CD4-positive, alpha-beta T cell treated with Interleukin-15 for 4 hours (primary cell): ENCODE data around the gene GSTM4.
A peak's percentile ranks its signal among the peaks of the same experiment; 100 is the strongest.
"Not testable (repeated sequence)": the region's sequence is repeated elsewhere in the genome, so short reads cannot be mapped to it uniquely, and the experiment has no call there.

Experiments
- DNase-seq: peaks from one replicate; pipeline ENCODE4 v3.0.0-alpha.2; 2020; ENCODE audit warnings: low spot score

GSTM4 gene

DNA sequence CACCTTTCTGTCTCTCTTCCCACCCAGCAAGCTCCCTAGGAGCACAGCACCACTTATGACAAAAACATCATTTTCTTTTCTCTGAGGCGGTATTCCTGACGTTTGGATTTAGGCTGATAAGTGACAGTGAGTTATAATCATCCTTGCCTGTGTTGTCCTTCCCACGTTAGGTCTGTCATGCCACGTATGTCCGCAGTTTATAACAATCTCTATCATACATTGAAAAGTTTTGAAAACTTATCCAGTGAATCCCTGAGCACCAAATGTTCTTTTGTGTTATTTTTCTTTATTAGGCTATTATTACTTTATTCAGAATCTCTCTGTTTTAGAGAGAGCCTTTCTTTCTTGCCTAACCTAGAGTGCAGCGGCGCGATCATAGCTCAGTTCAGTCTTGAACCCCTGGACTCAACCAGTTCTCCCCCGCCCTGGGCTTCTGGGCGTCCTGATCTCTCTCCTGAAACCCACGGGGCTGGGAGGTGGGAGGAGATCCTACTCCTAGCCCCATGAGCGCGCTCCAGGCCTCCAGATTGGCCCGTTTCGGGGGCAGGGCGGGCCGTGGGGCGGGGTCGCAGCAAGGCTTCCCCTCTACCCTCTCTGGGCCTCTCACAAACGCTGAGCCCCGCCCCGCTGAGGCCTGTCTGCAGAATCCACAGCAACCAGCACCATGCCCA is 11.7 kb downstream of the GSTM4 start, which contains the start of gene GSTM2:
TSS of gene GSTM2 (plus strand) at position 606 of the 671 bp plus-strand sequence. CDS start at position 665, 59 bp downstream.
- peak; percentile 60 for DNase-seq

DNA sequence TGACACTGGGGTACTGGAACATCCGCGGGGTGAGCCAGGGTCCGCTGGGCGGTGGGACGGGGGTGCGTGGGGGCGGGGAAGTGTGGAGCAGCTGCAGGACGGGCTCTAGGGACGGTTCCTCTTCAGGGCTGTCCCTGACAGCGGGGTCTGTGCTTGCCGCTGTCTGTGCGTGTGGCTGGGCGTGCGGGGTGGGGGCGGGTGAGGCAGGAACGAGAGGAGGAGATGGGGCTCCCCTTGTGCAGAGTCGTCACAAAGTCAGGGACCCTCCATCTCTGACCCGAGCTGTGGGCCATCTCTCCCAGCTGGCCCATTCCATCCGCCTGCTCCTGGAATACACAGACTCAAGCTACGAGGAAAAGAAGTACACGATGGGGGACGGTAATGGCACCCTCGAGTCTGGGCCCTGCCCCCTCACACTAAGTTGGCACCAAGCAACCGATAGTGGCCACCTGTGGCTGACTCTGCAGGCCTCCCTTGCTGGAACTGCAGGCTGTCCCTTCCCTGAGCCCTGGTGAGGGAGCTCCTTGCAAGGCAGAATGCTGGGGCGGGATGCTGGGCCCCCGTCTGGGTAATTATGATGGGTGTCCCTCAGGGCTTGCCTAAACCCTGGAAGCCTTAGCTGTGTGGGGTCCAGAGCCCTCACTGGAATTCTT is 12.3 kb downstream of the GSTM4 start:
- DNase-seq, result no peak

DNA sequence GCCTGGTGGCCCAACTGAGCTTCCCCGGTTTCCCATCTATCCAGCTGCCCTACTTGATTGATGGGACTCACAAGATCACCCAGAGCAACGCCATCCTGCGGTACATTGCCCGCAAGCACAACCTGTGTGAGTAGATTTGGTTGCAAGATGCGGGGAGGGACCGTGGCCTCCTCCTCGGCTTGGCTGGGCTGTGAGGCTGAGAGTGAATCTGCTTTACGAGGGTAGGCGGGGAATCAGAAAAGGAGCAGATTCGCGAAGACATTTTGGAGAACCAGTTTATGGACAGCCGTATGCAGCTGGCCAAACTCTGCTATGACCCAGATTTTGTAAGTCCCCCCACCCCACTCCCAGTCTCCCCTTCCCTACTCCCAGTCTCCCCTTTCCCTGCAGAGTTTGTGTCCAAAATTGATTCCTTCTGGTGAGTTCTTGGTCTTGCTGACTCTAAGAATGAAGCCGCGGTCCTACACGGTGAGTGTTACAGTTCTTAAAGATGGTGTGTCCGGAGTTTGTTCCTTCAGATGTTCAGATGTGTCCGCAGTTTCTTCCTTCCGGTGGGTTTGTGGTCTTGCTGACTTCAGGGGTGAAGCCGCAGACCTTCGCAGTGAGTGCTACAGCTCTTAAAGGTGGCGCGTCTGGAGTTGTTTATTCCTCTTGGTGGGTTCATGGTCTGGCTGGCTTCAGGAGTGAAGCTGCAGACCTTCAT is 13.5 kb downstream of the GSTM4 start:
- DNase-seq, result no peak

DNA sequence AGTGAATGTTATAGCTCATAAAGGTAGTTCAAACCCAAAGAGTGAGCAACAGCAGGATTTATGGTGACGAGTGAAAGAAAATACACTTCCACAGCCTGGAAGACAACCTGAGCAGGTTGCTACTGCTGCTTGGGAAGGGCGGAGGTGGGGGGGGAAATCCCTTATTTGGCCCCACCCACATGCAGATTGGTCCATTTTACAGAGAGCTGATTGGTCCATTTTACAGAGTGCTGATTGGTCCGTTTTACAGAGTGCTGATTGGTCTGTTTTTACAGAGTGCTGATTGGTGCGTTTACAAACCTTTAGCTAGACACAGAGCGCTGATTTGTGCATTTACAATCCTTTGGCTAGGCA is 14.0 kb downstream of the GSTM4 start:
- DNase-seq, result not testable (repeated sequence)

DNA sequence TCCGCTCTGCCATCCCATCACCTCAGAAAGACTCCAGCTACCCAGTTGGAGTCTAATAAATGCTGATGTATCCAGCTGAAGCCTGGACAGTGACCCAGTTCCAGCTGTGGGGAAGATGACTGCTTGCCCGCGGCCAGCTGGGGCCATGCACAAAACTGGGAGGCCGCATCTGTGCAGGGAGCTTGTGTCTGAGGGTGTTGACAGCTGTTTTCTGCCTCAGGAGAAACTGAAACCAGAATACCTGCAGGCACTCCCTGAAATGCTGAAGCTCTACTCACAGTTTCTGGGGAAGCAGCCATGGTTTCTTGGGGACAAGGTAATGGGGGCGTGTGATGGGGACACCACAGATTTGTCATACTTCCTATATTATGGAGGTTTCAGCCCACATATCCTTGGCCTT is 15.2 kb downstream of the GSTM4 start:
- DNase-seq, result no peak

DNA sequence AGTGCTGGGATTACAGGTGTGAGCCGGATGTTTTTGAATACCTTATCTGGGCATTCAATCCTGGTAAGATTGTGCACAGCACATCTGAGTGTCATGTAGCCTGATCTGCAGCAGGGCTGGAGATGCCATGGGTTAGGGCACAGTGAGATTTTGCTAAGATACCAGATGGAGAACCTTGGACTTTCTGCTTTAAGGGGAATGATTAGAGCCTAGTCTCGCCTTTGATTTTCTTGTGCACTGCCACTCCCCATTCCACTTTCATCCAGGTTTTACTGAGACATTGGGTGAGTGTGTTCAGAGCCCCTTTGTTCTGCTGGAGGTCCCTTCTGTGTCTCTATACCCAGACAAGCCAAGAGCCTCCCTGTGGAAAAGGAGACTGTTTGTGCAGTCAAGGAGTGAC is 18.0 kb downstream of the GSTM4 start:
- not testable (repeated sequence) for DNase-seq

DNA sequence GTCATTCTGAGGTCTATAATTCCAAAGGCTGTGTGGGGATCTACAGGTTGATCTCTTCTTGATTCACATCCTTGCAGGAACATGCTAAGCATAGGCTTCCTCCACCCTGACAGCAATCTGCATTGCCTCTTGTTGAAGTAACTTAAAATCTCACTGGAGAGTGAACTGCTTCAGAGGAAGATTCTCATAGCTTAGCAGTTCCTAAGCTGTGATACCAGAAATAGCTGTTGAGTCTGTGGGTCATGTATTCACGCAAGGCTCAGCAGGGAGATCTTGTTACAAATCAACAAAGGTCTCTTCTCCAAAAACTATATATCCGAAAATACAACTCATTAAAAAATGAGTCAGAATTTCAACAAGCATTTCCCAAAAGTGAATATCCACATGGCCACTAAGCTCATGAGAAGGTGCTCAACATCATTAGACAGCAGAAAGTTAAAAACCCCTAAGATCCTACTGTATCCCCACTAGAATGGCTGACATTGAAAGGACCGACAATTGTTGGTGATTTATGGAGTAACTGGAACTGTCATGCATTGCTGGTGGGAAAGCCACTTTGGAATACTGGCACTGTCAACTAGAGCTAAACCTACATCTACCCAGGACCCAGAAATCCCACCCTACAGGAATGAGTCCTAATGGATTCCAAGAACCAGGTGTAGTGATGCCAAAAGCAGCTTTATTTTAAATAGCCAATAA is 20.9 kb downstream of the GSTM4 start:
- not testable (repeated sequence) for DNase-seq

DNA sequence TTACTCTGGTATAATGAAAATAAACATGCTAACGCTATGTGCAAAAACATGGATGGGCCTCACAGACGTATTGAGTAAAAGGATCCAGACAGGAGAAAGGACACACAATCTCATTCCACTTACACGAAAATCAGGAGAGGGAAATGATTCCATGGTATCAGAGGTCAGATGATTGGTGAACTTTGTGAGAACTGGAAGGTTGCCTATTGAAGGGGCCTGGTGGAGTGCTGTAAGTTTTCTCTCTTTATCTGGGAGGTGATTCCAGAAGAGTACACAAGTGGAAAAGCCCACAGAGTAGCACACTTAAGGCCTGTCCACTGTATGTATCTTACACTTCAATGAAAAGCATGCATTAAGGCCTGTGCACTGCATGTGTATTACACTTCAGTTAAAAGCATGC is 21.6 kb downstream of the GSTM4 start:
- no peak for DNase-seq

DNA sequence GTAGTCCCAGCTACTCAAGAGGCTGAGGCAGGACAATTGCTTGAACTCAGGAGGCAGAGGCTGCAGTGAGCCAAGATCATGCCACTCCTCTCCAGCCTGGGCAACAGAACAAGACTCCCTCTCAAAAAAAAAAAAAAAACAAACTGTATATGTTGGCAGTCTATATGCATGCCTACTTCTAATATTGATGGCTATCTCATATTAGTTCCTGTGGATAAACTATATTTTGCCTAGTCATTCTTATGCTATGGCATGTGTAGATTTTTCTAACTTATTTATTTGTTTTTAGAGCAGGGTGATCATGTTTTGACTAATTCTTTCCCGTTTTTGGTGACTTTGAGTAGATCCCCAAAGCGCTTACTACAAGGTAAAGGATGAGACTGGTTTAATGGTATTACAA is 22.7 kb downstream of the GSTM4 start:
- not testable (repeated sequence) for DNase-seq

DNA sequence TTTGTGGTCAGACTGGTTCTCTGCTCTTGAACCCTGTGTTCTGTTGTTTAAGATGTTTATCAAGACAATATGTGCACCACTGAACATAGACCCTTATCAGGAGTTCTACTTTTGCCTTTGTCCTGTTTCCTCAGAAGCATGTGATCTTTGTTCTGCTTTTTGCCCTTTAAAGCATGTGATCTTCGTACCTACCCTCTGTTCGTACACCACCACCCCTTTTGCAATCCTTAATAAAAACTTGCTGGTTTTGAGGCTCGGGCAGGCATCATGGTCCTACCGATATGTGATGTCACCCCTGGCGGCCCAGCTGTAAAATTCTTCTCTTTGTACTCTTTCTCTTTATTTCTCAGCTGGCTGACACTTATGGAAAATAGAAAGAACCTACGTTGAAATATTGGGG is 28.9 kb downstream of the GSTM4 start:
- DNase-seq, result not testable (repeated sequence)

DNA sequence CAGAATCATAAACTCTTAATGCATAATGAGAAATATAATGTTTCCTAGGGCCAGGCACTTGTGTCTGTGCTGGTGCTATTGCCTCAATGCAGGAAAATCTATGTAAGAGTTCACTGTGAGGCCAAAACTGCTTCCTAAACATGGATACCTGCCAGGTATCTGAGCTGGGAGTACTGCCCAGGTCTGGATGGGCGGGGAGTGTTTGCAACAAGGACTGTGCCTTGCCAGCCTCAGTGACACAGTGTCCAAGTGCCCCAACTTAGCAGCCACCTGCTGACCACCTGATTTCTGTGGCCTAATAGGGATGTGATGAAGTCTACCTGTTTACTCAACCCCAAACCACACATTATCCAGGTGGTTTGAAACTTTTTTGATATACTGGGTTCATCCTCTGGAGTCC is 29.5 kb downstream of the GSTM4 start:
- DNase-seq, result not testable (repeated sequence)

DNA sequence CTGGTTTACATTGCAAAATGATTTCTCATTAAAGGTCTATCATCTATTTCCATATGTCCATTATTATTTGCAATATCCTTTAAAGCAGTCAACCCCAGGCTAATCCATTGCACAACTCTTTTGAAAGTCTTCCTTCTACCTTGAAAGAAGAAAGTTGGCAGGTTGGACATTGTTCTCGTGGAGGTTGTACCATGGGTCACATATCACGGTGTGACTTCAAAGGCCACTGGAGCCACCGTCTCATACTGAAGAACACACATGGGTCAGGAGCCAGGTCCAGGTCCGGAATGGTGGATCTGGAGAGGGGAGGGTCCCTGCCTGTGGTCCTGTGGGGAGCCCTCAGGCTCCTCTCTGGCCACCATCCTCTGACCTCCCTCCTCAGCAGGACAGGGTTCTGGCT is 30.0 kb downstream of the GSTM4 start:
- not testable (repeated sequence) for DNase-seq

DNA sequence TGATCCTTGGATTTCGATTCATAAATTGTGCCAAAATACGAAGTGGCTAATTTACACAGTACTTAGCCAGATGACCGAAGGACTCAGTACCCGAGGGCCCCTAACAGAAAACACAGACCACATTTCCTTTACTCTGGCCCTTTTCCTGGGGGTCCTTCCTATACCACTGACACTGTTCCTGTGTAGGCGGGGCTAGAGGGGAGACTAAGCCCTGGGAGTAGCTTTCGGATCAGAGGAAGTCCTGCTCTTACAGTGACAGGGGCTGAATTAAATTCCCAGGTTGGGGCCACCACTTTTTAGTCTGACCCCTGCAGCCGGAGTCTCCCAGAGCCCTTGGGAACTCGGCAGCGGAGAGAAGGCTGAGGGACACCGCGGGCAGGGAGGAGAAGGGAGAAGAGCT is 31.2 kb downstream of the GSTM4 start:
- DNase-seq, result not testable (repeated sequence)

DNA sequence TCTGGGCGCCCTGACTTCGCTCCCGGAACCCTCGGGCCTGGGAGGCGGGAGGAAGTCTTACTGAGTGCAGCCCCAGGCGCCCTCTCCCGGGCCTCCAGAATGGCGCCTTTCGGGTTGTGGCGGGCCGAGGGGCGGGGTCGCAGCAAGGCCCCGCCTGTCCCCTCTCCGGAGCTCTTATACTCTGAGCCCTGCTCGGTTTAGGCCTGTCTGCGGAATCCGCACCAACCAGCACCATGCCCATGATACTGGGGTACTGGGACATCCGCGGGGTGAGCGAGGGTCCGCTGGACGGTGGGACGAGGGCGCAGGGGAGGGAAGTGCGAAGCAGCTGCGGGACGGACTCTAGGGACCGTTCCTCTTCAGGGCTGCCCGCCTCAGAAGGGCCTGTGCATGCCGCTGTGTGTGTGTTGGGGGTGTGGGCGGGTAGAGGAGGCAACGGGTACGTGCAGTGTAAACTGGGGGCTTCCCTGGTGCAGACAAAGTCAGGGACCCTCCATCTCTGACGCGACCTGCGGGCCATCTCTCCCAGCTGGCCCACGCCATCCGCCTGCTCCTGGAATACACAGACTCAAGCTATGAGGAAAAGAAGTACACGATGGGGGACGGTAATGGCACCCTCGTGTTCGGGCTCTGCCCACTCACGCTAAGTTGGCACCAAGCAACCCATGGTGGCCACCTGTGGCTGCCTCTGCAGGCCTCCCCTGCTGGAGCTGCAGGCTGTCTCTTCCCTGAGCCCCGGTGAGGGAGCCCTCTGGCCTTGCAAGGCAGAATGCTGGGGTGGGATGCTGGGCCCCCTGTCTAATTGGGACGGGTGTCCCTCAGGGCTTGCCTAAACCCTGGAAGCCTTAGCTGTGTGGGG is 32.0 kb downstream of the GSTM4 start, which contains the start of gene GSTM1:
TSS of gene GSTM1 (plus strand) at position 177 of the 859 bp plus-strand sequence. CDS start at position 234, 57 bp downstream.
- DNase-seq, result no peak

DNA sequence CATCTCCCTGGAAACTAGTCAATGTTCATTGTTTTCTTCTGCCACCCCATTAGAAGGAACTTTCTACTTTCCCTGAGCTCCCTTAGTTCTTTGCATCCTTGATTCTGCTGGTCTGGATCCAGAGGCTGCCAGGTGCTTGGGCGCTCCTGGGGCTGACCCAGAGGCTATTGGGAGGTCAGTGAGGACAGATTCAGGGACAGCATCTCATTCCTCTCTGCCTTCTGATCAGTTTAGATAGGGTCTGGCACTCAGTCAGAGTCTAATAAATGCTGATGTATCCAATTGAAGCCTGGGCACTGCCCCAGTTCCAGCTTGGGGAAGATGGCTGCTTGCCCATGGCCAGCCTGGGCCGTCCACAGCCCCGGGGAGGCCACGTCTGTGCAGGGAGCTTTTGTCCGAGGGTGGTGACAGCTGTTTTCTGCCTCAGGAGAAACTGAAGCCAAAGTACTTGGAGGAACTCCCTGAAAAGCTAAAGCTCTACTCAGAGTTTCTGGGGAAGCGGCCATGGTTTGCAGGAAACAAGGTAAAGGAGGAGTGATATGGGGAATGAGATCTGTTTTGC is 34.0 kb downstream of the GSTM4 start:
- no peak for DNase-seq

DNA sequence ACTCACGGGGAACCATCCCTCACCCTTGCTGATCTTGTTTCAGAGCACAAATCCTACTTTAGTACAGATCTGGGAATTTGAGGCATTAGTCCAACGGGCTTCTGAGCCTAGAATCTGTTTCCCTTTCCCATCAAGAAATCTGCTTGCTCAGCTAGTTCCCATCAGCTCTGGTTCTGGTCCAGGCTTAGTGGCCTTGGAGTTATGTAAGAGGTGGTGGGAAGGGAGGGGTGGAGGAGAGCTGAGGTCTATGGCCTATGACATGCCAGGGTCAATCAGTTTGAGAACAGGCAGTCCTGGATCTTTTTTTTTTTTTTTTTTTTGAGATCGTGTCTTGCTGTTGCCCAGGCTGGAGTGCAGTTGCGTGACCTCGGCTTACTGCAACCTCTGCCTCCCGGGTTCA is 35.9 kb downstream of the GSTM4 start:
- no peak for DNase-seq

DNA sequence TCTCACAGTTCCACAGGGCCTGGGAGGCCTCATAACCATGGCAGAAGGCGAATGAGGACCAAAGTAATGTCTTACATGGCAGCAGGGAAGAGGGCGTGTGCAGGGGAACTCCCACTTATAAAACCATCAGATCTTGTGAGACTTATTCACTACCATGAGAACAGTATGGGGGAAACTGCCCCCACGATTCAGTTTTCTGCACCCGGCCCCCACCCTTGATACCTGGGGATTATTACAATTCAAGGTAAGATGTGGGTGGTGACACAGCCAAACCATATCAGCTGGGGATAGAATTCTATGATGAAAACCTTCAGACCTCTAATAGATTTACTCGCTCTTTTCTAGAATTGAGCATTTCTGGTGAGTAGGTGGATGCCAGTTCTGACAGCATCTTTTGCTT is 38.5 kb downstream of the GSTM4 start:
- not testable (repeated sequence) for DNase-seq

DNA sequence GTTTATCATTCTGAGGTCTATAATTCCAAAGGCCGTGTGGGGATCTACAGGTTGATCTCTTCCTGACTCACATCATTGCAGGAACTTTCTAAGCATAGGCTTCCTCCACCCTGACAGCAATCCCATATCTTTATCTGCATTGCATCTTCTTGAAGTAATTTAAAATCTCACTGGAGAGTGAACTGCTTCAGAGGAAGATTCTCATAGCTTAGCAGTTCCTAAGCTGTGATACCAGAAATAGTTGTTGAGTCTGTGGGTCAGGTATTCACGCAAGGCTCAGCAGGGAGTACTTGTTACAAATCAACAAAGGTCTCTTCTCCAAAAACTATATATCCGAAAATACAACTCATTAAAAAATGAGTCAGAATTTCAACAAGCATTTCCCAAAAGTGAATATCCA is 39.2 kb downstream of the GSTM4 start:
- not testable (repeated sequence) for DNase-seq

DNA sequence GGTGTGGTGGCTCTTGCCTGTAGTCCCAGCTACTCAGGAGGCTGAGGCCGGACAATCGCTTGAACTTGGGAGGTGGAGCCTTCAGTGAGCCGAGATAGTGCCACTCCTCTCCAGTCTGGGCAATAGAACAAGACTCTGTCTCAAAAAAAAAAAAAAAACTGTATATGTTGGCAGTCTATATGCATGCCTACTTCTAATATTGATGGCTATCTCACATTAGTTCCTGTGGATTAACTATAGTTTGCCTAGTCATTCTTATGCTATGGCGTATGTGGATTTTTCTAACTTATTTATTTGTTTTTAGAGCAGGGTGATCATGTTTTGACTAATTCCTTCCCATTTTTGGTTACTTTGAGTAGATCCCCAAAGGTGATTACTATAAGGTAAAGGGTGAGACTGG is 41.2 kb downstream of the GSTM4 start:
- no peak for DNase-seq

DNA sequence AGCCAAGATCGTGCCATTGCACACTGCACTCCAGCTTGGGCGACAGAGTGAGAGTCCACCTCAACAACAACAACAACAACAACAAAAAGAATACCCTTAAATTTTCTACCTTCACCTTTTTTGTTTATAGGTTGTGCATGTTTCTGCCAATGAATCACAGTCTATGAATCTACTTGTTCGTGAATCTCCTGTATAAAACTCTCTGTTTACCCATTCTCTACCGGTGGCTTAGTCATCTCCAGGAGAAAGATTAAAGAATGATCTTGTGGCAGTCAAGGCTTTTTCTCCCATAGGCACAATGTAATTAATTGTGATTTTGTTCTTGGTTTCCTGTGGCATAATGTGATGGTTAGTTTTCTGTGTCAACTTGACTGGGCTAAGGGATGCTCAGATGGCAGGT is 42.0 kb downstream of the GSTM4 start:
- DNase-seq, result not testable (repeated sequence)

DNA sequence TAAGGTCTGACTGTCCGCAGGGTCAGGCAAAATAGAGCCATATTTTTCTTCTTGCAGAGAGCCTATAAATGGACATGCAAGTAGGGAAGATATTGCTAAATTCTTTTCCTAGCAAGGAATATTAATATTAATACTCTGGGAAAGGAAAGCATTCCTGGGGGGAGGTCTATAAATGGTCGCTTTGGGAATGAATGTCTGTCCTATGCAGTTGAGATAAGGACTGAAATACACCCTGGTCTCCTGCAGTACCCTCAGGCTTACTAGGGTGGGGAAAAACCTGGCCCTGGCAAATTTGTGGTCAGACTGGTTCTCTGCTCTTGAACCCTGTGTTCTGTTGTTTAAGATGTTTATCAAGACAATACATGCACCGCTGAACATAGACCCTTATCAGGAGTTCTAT is 47.0 kb downstream of the GSTM4 start:
- DNase-seq, result not testable (repeated sequence)
